Renal cortex interstitium (tissue), 11 donors: ENCODE data around the gene TCF7L1. TPM values are rescaled to one million over a fixed set of nuclear protein-coding genes. Genes with fewer than 3 reads are reported as not detected.

Experiments used
- DNase-seq, 11 donors: peaks; one replicate each; pipeline ENCODE4 v3.0.0-alpha.2; 2013; ENCODE audit warnings: low read depth in 9 of 11, low spot score in 4 of 11; ENCODE audit errors: extremely low read depth in 1 of 11
- polyA plus RNA-seq, 3 donors: library from polyadenylated mRNA; unstranded; fragments of 120-200 nt; gene quantifications; one replicate each; pipeline ENCODE4 v1.2.1, GENCODE V29; 2013; ENCODE audit not compliant: insufficient read length in 3 of 3

TCF7L1 gene
- polyA plus RNA-seq, 3 donors, result 49.9 to 60.9 (median 57.8) TPM

DNA sequence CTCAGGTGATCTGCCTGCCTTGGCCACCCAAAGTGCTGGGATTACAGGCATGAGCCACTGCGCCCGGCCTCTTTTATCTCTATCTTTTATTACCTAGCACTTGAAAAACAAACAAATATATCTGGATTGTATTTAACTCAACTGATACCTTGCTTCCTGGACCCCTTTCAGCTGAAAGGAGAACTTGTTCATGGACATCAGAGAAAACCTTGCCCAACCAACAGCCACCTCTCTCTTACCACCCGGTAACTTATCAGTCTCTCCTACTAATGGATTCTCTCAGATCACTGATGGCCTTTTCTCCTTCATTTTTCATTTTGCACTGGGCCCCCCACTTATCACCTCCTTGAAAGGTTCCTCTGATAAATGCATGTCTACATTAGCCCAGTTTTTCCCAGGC is 214.4 kb downstream of the TCF7L1 start:
- DNase-seq, result no peak

DNA sequence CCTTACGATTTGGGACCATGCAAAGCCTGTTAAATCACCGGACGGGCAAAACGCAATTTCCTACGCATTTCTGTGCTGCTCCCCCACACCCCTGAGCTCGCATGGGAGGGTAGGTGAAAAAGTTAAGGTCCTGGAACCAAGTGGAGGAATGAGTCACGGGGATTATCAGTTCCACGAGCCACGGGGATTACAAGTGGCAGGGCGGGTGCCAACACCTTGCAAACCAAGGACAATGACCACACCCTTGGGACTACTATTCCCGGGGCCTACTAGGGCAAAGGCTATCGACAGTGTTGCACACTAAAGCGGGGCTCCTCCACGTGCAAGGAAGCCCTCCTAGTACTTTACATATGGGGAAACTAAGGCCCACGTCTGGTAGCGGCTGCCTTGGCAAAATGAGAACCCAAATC is 220.7 kb downstream of the TCF7L1 start:
- no peak for DNase-seq

DNA sequence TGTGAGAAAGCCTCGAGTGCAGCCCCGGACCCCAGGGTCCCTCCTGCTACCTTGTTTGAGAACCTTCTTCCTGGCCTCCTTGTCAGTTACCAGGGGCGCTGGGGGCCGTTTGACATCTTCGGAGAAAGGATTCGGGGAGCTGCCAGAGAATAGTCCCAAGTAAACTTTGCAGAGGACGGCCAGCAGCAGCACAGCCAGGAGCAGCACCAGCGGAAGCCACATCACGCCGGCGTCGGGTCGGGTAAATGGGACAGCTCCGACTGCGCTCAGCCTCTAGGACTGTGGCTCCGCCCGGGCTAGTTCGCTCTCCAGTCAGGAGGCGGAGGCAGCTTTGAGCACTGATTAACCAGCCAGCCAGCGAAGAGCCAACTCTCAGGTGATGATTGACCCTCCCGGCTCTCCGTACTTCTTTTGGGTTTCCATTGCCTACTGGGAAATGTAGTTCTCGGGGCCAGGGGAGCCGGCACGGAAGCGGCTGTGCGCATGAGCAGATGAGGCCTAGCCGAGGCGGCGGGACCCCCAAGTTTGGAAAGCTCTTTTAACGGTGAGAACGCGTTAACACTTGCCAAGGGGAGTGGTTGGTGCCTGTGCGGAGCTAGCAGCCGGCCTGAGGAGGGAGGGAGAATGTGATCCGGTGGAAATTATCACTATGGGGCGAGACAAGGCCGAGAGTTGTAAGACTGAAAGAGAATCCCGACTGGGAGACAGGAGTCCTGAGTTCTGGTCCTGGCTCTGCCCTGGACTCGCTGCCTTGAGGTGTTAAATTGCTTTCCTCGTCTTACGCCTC is 221.3 kb downstream of the TCF7L1 start, which contains the start of the genes ELMOD3 and RETSAT:
ELMOD3 (plus strand) TSS at position 484 of the 787 bp plus-strand sequence. CDS start 2,430 bp downstream, outside the sequence.
RETSAT (minus strand) TSS at position 243 of the 787 bp plus-strand sequence; CDS start at position 222, 21 bp downstream.
- peak; percentile 97 to 100 (median 99) for DNase-seq

DNA sequence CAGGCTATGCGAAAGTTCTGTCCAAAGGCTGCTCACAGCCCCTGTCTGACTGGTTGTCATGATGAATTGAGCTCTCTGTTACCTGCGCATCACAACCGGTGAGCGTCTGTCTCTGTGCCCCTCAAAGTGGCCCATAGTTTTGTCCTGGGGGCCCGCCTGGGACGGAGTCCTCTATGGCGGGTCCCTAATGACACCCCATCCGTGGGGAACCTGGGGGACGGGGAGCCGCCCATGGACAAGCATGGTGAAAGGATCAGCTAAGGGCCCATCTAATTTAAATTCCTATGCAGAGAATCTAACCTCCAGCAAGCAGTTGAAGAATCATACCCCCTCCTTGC is 221.8 kb downstream of the TCF7L1 start:
- no peak for DNase-seq

DNA sequence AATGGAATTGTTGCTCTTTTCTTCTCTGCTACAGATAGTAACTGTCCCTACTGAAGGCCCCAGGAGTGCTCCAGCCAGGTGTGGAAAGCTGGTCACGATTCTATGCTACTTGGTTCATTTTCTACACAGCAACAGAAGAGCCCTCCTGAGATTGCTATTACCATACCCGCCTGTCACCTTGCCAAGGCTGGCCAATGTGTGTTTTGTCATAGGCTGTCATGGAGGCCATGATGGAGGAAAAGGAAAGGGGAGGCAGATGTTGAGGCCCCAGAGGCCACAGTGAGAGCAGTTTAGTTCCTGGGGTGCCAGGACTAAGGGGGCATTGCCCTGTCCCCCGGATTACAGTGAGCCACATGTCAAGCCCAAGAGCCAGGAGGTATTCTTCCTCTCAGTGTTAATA is 222.3 kb downstream of the TCF7L1 start:
- no peak for DNase-seq

DNA sequence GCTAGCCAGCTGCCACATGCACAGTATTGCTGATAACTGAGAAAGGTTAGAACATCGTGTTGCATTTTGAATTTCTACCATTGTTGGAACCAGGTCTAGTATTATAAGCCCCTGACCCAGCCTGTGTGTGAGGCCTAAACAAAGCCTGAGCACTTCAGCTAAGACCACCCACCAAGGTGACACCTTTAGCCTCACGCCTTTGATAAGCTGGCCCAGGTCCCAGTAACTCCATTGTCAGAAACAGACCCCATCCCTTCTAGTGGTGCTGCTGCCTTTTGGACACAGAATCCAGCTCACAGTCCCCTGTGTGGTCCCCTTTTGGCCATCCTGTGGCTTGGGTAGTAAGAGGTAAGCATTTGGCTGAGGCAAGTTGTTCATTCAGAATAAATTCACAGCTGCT is 223.0 kb downstream of the TCF7L1 start:
- no peak for DNase-seq

DNA sequence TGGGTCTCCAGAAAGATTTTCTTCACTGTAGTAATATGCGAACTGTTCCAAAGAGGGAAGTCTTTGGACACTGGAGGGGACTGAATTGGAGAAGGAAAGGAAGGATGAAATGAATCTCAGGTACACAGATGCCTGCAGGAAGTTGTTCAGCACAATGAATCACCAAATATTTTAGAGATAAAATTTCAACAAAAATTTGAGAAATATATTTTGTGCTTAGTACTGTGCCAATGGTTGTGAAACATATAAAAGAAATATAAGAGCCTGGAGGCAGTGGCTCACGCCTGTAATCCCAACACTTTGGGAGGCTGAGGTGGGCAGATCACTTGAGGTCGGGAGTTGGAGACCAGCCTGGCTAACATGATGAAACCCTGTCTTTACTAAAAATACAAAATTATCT is 224.5 kb downstream of the TCF7L1 start:
- DNase-seq, result no peak

Other genes starting within 250 kb of the TCF7L1 start
- 1,000 to 10,000 TPM; 1,406 to 1,871 (median 1,782) TPM for gene TMSB10, start 227.7 kb upstream of the TCF7L1 start, polyA plus RNA-seq
- 10 to 100 TPM; 44.9 to 55.2 (median 49.6) TPM for gene KCMF1, start 162.2 kb upstream of the TCF7L1 start, polyA plus RNA-seq
- gene TGOLN2, start 194.6 kb downstream of the TCF7L1 start, polyA plus RNA-seq, result 100 to 1,000 TPM; 110 to 139 (median 128) TPM
- gene RETSAT, start 221.1 kb downstream of the TCF7L1 start, polyA plus RNA-seq, result 10 to 100 TPM; 22.7 to 30.6 (median 26.0) TPM
- 10 to 100 TPM; 22.9 to 37.1 (median 26.4) TPM for gene ELMOD3, start 221.4 kb downstream of the TCF7L1 start, polyA plus RNA-seq